Measurements from ENCODE around the gene NR0B2.
"Not testable (repeated sequence)": the region's sequence is repeated elsewhere in the genome, so short reads cannot be mapped to it uniquely, and the experiment has no call there.

The NR0B2 gene, protein sequence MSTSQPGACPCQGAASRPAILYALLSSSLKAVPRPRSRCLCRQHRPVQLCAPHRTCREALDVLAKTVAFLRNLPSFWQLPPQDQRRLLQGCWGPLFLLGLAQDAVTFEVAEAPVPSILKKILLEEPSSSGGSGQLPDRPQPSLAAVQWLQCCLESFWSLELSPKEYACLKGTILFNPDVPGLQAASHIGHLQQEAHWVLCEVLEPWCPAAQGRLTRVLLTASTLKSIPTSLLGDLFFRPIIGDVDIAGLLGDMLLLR

DNA sequence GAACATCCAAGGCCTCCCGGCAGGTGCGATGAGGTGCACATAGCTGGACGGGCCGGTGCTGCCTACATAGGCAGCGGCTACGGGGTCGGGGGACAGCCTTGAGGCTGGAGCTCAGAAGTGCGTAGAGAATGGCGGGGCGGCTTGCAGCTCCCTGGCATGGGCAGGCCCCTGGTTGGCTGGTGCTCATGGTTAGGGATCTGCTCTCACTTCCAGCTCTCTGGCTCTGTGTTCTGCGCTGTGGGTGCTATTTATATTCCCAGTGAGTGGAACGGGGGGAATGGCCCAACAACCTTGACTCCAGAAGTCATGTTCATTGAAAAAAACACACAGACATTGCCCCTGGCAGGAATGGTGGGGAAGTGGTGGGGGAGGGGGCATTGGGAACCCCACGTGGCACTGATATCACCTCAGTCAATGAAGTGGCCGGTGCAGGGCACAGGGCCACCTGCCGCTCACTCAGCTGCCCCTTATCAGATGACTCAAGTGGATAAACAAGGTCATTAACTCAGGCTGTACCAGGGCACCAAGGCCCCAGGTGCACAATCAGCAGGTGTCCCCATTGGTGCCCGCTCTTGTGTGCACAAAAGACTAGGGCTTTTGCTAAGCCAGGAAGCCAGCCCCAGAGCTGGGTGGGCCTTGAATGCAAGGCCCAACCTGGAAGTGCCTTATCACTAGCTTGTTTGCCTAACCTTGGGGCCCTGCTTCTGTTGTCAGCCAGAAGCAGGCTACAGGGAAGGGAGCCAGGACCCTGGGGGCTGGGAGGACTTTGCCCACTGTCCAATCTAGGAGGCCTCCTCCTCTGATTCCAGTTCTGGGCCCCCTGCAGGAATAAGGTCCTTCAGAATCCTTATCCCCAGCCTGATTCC, at the start of gene NR0B2:
Gene NR0B2 (minus strand): TSS at position 222 of the 866 bp plus-strand sequence. CDS start 35 bp downstream, at position 187.
- no peak for DNase-seq

DNA sequence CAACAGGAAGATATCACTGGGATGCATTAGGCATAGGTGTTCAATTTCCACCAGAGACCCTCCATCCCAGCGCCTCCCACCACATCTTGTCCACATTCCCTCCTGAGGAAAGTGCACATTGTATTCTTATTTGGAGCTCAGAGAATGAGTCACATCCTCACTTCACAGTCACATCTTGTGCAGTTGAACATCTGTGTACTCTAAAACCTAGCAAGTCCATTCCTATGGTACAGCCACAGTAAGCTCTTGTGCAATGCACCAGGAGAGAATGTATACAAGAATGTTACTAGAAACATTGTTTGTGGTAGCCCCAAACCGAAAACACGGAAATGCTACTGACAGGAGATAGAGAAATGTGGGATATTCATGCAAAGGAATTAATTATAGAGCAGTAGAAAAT, 48.1 kb upstream of the NR0B2 start:
- no peak for DNase-seq

DNA sequence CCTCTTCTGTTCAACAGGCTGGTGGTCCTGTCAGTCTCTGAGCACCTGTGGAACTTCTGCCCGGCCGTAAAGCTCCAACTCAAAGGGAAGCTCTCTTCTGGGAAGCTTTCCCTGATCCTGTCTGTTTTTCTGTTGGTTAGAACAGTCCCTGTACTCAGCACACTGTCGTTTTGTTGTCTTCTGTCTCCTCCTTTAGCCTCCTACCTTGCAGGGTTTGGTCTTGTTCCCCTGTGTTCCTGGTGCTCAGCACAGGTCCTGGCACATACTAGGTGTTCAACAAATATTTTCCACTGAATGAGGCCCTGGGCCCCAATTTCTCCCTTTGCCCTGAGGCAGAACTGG, 46.8 kb upstream of the NR0B2 start:
- no peak for DNase-seq

DNA sequence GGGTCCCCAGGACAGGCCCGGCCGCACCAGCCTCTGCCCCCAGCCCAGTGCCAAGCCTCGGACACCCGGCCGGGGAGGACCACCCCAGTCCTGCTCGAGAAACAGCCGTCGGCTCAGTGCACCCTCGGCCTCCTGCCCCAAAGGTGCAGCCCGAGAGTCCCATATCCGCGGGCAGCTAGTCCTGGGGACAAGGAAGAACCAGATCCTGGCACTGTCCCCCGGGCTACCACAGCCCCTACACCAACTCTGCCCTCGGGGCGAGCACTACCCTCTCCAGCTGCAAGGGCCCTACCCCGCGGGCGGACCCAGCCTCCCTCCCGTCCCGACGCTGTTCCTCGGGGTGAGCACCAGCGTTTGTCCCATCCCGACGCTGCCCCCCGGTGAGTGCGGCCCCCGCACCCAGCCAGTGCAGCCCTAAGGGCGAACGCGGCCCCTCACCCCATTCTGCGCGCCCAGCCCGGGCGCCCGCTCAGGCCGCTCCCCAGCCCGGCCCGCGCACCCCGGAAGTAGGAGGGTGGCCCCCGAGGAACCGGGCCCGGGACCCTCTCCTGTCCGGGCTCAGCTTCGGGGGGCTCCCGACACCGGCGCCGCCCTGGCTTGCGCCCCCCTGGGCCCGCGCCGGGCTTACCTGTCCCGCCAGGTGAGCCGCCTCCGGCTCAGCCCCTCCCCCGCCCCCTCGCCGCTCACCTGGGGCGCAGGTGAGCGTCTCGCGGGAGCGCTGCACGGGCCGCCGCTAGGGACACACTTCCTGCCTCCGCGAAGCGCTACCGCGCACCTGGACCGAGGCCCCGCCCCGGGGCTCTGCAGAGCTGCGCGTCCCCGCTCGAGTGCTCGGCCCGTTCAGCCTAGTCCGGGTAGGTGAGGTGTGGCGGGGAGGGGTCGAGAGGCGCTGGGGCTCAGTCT, 46.2 kb upstream of the NR0B2 start, which contains the start of gene KDF1:
Gene KDF1 (minus strand): TSS at position 747 of the 903 bp plus-strand sequence. CDS start 8,088 bp downstream, outside the sequence.
- DNase-seq = no peak

DNA sequence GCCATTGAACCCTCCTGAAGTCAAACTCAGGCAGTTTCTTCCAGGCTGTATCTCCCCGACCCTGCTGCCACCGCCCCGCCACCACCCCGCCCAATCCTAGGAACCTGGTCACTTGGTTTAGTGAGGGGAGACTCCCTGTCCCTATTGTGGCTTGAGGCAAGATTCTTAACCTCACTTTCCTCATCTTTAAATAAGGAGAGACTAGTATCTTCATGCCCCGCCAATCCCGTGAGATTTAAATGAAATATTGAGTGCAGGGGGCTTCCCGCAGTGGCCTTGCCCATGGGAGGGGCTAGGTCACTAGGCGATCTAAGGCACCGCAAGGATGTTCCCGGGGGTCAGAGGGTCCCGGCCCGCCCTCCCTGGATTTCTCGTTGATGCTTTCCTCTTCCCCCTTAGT, 45.5 kb upstream of the NR0B2 start:
- DNase-seq = no peak

DNA sequence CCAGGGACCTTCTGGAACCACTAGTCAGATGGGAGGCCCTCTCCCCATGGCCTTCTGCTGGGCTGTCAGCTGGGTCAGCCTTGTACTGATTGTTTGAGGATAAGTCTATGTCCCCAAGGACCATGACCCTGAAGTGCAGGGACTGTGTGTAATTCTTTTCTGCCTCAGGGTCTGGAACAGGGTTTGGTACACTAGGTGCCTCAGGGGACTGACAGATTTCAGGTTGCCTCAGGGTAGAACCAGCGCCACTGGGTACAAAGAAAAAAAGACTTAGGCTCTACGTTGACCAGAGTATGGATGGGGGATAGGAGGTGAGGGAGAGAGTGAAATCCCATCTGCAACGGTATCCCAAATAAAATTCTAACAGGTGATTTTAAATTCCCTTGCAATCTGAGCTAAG, 43.5 kb upstream of the NR0B2 start:
- no peak for DNase-seq

DNA sequence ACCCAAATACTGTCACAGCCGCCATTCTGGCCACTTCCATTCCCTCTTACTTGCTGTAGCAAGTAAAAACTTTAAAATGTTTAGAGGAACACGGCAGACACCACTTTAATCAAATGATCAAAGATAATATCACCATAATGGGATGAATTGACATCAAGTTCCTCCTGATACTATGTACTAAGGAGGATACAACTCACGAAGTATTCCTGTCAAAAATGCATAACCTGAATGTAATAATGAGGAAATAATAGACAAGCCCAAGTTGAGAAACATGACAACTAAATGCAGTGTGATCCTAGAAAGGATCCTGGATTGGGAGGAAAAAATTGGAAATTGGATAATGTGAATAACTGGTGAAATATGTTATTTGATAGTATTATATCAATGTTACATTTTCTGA, 42.5 kb upstream of the NR0B2 start:
- no peak for DNase-seq

DNA sequence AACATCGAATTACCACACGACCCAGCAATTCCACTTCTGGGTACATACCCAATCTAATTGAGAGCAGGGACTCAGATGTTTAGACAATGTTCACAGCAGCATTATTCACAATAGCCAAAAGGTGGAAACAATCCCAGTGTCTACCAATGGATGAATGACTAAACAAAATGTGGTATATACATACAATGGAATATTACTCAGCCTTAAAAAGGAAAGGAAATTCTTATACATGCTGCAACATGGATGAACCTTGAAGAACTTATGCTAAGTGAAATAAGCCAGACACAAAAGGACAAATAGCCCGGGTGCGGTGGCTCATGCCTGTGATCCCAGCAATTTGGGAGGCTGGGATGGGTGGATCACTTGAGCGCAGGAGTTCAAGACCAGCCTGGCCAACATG, 39.6 kb upstream of the NR0B2 start:
- no peak for DNase-seq

DNA sequence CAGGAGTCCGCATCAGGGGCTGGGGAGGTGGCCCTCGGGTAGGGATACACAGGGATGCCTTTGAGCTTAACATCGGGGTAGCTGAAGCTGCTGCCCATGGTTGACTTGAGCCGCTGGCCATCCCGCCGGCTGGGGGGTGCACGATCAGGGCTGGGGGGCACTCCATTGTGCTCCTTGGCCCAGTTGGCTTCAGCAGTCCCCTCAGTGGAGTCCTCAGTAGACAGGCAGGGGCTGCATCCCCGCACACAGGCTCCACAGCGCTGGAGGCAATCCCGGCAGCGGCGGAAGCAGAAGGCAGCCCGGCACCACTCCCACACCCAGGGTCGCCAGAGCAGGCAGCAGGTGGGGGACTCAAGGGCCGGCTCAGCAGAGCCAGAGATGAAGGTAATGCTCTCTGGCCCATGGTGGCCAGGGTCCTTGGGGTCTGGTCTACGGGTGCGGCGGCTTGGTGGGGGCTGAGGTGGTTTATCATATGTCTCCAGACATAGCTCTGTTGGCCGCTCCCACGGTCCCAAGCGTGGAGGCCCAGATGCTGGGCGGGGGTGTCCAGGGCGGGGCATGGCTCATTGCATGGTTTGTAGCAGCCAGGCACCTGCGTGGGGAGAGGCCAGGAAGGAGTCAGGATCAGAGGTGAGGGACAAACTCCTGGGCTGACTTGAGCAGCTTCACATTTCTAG, 38.2 kb upstream of the NR0B2 start:
- DNase-seq = no peak

DNA sequence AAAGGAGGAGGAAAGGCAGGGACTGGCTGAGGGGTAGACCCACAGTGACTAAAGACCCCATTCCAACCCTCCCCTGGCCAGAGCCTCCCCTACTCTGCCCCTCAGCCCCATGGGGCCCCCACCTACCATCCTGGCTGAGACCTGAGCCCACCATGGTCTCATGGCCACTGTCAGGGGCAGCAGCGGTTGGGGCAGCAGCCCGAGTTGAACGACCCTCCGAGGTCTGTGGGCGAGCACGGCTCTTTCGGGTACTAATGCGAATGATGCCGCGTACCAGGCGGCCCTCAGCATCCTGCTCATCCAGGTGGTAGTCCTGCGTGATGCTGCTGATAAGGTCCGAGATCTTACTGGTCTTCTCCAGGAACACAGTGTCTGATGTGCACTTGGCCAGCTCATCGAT, 37.4 kb upstream of the NR0B2 start:
- DNase-seq = no peak

DNA sequence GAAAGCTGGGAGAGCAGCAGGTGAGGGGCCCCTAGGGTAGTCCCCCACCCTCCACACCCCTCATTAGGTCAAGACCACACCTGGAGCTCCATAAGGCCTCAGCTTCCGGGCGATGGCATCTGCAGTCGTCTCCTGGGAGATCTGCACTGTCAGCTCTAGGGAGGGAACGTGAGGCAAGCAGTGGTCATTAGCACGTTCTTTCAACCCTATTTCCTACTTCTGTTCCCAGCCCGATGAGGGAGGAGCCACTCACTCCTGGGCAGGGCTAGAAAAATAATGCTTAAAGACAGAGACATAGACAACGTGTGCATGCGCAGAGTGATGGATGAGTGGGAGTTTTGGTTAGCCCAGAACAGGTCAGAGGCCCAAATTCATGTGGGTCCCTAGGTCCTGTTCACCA, 36.8 kb upstream of the NR0B2 start:
- no peak for DNase-seq

DNA sequence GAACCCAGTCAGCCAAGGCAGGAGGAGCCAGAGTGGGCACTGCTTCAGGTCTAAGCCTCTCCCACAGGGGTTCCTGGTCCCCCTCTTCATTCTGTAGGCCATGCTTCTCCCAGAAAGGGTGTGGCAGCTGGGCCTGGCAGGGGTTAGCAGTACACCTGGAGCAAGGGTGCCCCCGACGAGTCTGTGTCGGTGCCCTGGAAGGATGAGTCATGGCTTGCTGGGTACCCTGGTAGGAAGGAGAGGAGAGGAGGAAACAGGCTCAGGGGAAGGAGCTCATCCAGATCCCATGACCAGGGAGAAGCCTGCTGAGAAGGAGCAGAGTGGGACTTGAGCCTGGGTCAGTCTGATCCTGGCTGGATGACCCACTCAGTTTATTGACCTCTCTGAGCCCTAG, 36.1 kb upstream of the NR0B2 start:
- no peak for DNase-seq

DNA sequence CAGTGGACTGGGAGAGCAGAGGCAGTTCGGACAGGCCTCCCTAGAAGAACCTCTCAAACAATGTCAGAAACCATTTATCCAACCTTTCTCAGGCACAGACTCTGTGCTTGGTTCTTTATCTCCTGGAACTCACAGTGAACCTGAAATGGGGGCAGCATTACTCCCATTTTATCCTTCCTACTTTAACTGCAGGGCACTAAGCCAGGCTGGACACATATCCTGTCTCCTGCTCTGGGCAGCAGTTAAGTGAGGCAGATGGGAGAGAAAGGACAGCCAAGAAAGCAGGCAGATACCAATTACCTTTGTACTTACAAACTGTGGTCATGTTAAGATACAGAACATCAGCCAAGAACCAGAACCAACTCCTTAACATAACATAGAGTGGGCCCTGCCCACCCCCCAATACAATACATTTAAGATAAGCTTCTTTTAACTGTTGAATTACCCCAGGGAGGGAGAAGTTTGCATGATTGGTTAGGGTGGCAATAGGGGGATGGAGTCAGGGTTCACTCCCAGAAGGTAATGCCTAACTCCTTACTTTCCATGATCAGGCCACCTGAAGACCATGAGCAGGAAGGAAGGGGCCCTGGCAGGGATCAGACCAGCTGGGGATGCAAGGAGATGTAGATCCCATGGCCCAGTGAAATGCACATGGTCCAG, 35.6 kb upstream of the NR0B2 start:
- DNase-seq = no peak

DNA sequence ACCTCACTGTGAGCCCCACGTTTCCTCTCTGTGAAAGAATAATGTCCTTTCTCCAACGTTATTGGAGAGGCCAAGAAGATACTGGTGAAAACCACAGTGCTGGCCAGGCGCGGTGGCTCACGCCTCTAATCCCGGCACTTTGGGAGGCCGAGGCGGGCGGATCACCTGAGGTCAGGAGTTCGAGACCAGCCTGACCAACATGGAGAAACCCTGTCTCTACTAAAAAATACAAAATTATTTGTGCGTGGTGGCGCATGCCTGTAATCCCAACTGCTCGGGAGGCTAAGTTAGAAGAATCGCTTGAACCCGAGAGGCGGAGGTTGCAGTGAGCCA, 34.9 kb upstream of the NR0B2 start:
- not testable (repeated sequence) for DNase-seq

DNA sequence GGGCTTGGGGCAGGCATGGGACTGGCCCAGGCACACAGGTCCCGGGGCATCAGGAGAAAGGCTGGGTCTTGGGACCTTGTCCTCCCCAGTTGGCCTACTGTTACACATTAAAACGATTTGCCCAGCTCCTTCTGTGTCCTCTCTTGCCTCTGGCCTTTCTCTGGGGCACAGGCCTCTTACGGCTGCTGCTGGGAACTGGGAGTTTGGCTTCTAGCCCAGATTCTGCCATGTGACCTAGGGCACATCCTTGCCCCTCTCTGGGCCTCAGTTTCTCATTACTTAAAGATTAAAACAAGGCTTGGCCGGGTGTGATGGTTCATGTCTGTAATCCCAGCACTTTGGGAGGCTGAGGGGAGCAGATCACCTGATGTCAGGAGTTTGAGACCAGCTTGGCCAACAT, 32.5 kb upstream of the NR0B2 start:
- DNase-seq = no peak

DNA sequence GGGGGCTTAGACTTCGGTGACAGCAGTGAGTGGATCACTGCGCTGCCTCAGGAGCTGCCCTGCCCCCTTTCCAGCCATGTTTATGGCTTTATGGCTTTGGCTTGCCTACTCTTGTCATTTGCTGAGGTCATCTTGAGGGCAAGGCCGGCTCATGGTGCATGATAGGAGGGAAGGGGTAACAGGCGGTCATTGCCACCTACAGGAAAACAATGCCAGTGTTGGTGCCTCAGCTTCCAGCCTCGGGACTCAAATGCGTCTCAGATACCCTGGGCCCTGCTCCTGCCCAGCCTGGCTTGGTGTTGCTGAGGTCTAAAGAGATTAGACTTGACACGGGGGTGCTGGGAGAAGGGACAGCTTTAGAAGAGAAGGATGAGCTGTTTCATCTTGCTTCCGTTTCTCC, 32.0 kb upstream of the NR0B2 start:
- DNase-seq = no peak

DNA sequence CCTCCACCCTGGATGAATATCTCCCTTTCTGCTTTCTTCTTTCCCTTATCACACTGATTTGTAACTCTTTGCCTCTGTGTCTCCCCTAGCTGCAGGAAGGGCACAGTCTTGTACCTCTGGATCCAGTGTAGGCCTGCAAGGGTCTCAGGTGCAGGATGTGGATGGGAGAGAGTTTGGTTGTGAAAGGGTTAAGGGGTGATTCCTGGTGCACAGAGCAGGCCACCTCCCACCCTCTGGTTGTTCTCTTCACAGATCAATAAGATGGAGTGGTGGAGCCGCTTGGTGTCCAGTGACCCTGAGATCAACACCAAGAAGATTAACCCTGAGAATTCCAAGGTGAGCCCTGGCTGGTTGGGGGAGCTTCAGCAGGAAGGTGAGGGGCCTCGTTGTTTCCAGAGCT, 31.4 kb upstream of the NR0B2 start:
- DNase-seq = no peak

DNA sequence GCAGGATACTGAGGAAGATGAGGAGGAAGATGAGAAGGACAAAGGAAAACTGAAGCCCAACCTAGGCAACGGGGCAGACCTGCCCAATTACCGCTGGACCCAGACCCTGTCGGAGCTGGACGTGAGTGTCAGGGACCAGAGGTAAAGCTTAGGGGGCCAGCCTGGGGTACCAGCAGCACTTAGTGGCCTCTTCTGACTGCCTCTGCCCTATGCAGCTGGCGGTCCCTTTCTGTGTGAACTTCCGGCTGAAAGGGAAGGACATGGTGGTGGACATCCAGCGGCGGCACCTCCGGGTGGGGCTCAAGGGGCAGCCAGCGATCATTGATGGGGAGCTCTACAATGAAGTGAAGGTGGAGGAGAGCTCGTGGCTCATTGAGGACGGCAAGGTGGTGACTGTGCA, 28.9 kb upstream of the NR0B2 start:
- no peak for DNase-seq

DNA sequence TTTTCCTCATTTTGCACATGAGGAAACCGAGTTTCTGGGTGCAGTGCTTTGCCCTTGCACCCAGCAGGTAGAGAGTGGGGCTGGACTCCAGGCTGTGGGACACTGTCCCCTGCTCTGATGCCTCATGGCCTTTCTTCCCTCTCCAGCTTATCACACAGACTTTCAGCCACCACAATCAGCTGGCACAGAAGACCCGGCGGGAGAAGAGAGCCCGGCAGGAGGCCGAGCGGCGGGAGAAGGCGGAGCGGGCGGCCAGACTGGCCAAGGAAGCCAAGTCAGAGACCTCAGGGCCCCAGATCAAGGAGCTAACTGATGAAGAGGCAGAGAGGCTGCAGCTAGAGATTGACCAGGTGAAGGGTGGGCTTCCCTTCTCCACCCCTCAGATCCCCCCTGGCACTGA, 27.5 kb upstream of the NR0B2 start:
- no peak for DNase-seq

DNA sequence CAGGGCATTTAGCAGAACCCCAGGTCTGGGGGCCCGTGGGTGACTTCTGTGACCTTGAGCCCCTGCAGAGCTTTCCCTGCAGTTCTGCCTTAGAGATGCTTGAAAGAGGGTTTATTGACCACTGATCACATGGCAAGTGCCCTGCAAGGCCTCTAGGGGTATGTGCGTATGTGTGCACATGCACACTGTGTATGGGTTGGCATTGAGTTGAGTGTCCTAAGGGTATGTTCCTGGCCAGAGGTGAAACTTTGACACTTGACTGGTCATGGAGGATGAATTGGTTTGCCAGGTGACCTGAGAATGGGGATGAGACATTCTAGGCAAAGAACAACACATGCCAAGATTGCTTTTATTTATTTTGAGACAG, 24.9 kb upstream of the NR0B2 start:
- no peak for DNase-seq

DNA sequence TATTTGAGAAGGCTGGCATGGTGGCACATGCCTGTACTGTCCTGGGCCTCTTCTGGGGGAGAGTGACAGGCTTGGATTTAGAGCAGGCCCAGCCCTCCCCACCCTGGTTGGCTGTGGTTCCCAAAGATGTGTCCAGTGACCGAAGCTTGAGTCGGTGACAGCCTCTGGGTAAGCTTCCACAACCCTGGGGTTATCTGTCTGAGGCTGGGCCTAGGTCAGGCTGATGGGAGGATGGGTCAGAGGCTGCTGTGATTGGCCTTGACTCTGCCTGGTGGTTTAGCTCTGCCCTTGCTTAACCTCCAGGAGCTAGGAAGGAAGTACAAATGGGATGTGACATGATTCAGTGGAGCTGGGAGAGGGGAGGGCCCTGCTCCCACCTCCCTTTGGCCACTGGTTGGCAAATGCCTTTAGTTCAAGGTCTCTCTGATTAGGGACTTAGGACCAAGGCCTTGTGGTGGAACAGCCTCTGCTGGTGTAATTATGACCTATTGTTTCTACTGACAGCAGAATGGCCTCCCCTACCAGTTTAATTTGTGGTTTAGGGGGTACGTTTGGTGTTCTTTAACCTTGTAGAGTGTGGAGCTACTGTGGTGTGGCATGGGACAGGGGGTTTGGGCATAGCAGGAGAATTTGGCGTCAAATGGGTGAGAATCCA, 24.4 kb upstream of the NR0B2 start:
- no peak for DNase-seq

DNA sequence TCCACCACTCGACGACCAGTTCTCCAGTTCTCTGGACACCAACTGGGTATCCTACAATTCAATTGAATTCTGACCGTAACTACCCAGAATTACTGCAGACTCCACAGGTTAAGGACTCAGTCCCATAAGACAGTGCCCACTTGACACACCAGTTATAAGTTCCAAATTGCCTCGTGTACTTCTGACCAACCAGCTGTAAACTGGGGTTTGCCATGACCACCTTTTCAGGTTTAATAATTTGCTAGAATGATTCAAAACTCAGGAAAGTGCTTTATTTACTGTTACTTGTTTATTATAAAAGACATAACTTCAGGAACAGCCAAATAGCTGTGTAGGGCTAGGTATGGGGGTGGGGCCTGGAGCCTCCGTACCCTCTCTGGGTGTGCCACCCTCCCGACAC, 23.0 kb upstream of the NR0B2 start:
- no peak for DNase-seq
